ENCODE measurements around the gene POU2F1.

DNA sequence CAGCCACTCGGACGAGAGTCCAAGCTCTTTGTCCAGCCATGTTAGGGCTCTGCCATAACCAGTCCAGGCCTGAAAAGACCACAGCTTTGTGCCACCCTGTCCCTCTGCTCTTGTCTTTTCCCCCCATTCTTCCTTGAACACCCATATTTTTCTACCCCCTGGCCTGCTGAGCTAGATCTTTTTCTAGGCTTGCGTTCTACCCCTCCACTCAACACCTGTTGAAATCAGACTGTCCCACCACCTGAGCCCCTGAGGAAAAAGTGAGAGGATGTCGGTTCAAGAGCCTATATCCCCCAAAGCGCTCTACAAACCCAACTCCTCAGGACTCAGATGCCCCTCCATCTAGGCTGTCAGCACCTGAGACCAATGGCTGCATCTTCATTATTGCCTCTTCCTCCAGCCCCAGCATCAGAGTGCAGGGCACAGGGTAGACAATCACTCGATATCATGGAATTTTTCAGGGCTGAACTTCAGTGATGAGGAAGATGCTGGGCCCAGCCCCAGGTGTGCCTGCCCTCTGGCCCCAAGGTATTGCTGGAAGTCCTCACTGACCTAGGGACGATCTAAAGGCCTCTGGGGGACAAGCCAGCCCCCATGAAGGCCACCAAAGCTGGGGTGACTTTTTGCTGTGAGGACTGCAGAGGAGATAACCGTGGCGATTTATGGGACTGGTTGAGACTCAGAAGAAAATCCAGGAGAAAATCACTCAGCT, 222.3 kb downstream of the POU2F1 start:
- TF ChIP-seq, protein P1, sequence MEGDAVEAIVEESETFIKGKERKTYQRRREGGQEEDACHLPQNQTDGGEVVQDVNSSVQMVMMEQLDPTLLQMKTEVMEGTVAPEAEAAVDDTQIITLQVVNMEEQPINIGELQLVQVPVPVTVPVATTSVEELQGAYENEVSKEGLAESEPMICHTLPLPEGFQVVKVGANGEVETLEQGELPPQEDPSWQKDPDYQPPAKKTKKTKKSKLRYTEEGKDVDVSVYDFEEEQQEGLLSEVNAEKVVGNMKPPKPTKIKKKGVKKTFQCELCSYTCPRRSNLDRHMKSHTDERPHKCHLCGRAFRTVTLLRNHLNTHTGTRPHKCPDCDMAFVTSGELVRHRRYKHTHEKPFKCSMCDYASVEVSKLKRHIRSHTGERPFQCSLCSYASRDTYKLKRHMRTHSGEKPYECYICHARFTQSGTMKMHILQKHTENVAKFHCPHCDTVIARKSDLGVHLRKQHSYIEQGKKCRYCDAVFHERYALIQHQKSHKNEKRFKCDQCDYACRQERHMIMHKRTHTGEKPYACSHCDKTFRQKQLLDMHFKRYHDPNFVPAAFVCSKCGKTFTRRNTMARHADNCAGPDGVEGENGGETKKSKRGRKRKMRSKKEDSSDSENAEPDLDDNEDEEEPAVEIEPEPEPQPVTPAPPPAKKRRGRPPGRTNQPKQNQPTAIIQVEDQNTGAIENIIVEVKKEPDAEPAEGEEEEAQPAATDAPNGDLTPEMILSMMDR (IDR thresholded peaks at IDR 0.05) = no peak
- no peak for TF ChIP-seq EP300 (IDR thresholded peaks at IDR 0.05)
- TF ChIP-seq POLR2A (IDR thresholded peaks at IDR 0.05) = no peak

All from upper lobe of left lung (tissue), 4 donors.